HEK293T (cell line): ENCODE results near the gene KLF17.

Experiments used
- CTCF ChIA-PET: fragments of 350-600 bp; formaldehyde crosslinking; extraction: SDS; loops from one replicate; lab custom pipeline; 2021; ENCODE audit warnings: antibody characterized with exemption, inconsistent platforms; lab: Yijun Ruan, JAX
- POLR2A ChIA-PET: fragments of 350-600 bp; formaldehyde crosslinking; extraction: SDS; loops from one replicate; lab custom pipeline; 2020; ENCODE audit warnings: antibody characterized with exemption, inconsistent platforms; lab: Yijun Ruan, JAX
- DNase-seq: peaks from one replicate; pipeline ENCODE4 v3.0.0; 2012; ENCODE audit warnings: mixed read lengths; ENCODE audit errors: extremely low spot score
- ARNT ChIP-seq: fragments of 450-650 bp; IDR thresholded peaks from 2 replicates; pipeline ENCODE4 v1.6.1; 2017; ENCODE audit warnings: mild to moderate bottlenecking
- BHLHE40 ChIP-seq: fragments of 450-650 bp; IDR thresholded peaks from 2 replicates; pipeline ENCODE4 v1.6.1; 2016; ENCODE audit warnings: mild to moderate bottlenecking, moderate library complexity, borderline replicate concordance
- CTBP1 ChIP-seq: fragments of 450-650 bp; IDR thresholded peaks from 2 replicates; pipeline ENCODE4 v1.6.1; 2016; ENCODE audit warnings: borderline replicate concordance
- ELF4 ChIP-seq: fragments of 450-650 bp; IDR thresholded peaks from 2 replicates; pipeline ENCODE4 v1.6.1; 2017; ENCODE audit warnings: antibody characterized with exemption
- FOXA1 ChIP-seq: fragments of 450-650 bp; IDR thresholded peaks from 2 replicates; pipeline ENCODE4 v1.6.1; 2016; ENCODE audit warnings: mild to moderate bottlenecking
- FOXK2 ChIP-seq: fragments of 450-650 bp; IDR thresholded peaks from 2 replicates; pipeline ENCODE4 v1.6.1; 2016; ENCODE audit warnings: mild to moderate bottlenecking
- FOXM1 ChIP-seq: fragments of 450-650 bp; IDR thresholded peaks from 2 replicates; pipeline ENCODE4 v1.6.1; 2017; ENCODE audit warnings: mild to moderate bottlenecking, borderline replicate concordance
- HDGF ChIP-seq: fragments of 450-650 bp; IDR thresholded peaks from 2 replicates; pipeline ENCODE4 v1.6.1; 2017; ENCODE audit warnings: antibody characterized with exemption, borderline replicate concordance
- L3MBTL2 ChIP-seq: fragments of 450-650 bp; conservative IDR thresholded peaks from 2 replicates; pipeline ENCODE4 v1.6.1; 2016; ENCODE audit warnings: mild to moderate bottlenecking
- LEF1 ChIP-seq: fragments of 450-650 bp; IDR thresholded peaks from 2 replicates; pipeline ENCODE4 v1.6.1; 2017; ENCODE audit warnings: mild to moderate bottlenecking, borderline replicate concordance
- NFRKB ChIP-seq: fragments of 450-650 bp; IDR thresholded peaks from 2 replicates; pipeline ENCODE4 v1.6.1; 2016; ENCODE audit warnings: mild to moderate bottlenecking, moderate library complexity
- PKNOX1 ChIP-seq: fragments of 450-650 bp; IDR thresholded peaks from 2 replicates; pipeline ENCODE4 v1.6.1; 2016
- SP1 ChIP-seq: fragments of 450-650 bp; IDR thresholded peaks from 2 replicates; pipeline ENCODE4 v1.6.1; 2017
- SUZ12 ChIP-seq: fragments of 450-650 bp; IDR thresholded peaks from 2 replicates; pipeline ENCODE4 v1.6.1; 2016; ENCODE audit warnings: mild to moderate bottlenecking
- TARDBP ChIP-seq: fragments of 450-650 bp; IDR thresholded peaks from 2 replicates; pipeline ENCODE4 v1.6.1; 2016
- ZNF384 ChIP-seq: fragments of 450-650 bp; IDR thresholded peaks from 2 replicates; pipeline ENCODE4 v1.6.1; 2016

Gene KLF17

GRCh38 chr1:44147582-44147981 lies 29.0 kb downstream of the KLF17 start:
- POLR2A ChIA-PET, result no interaction called here
- no peak for DNase-seq
- TF ChIP-seq FOXM1 (no peak), FOXA1 (no peak), ARNT (no peak), PKNOX1 (no peak), SUZ12 (no peak), L3MBTL2 (no peak), BHLHE40 (no peak), SP1 (no peak), HDGF (no peak), ELF4 (no peak), LEF1 (no peak), TARDBP (no peak), FOXK2 (no peak), ZNF384 (no peak), CTBP1 (no peak), NFRKB (no peak)
- CTCF ChIA-PET, result interaction anchor here (0.7 kb wide), 1 partner anchor 31 kb away, joined by 4 read pairs; no protein-coding TSS in a partner anchor

GRCh38 chr1:44151332-44151731 lies 32.7 kb downstream of the KLF17 start:
- TF ChIP-seq PKNOX1 (no peak), FOXM1 (no peak), FOXK2 (no peak), HDGF (no peak)
- ChIA-PET CTCF (no interaction called here), POLR2A (no interaction called here)
- no peak for DNase-seq

GRCh38 chr1:44151808-44152207 lies 33.2 kb downstream of the KLF17 start:
- ChIA-PET CTCF (no interaction called here), POLR2A (no interaction called here)
- DNase-seq, result no peak
- TF ChIP-seq TARDBP (no peak), SUZ12 (no peak), SP1 (no peak), ZNF384 (no peak), FOXK2 (no peak), HDGF (no peak)

GRCh38 chr1:44152692-44153091 lies 34.1 kb downstream of the KLF17 start:
- ChIA-PET CTCF (no interaction called here), POLR2A (no interaction called here)
- TF ChIP-seq PKNOX1 (no peak), FOXK2 (no peak), BHLHE40 (no peak), ZNF384 (no peak), CTBP1 (no peak), NFRKB (no peak), HDGF (no peak), ELF4 (no peak), LEF1 (no peak), SUZ12 (no peak), L3MBTL2 (no peak), FOXA1 (no peak), TARDBP (no peak), ARNT (no peak), FOXM1 (no peak)
- DNase-seq, result no peak

- ChIA-PET CTCF (no interaction called here), POLR2A (no interaction called here)
- no peak for DNase-seq
- TF ChIP-seq CTBP1, result no peak
- no peak for TF ChIP-seq TARDBP
- no peak for TF ChIP-seq FOXA1
- no peak for TF ChIP-seq ELF4
- TF ChIP-seq PKNOX1, result peak; percentile 95
Measured at GRCh38 chr1:44154049-44154448, 35.4 kb downstream of the KLF17 start.

DNA sequence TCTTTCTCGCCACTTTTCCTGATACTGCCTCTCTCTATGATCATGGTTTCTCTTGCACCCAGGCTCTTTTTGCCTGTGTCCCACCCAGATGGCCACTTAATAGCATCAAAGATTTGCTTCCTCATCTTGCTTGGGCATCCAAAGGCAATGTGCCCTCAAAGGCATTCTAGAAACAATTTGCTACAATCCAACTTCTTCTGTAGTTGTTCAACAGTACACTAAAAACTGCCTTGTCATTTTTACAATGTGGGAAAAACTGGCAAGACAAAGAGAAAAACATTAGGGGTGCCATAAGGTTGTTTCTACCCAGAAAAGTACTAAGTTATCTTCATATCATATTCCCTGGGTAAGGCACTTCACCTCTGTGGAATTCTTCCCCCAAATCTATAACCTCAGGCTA lies 39.3 kb downstream of the KLF17 start:
- DNase-seq, result no peak
- TF ChIP-seq L3MBTL2 (no peak), HDGF (no peak), SP1 (no peak), ARNT (no peak), ZNF384 (no peak), NFRKB (no peak), PKNOX1 (no peak), FOXK2 (no peak), FOXA1 (no peak), TARDBP (no peak), ELF4 (no peak), FOXM1 (no peak), CTBP1 (no peak), BHLHE40 (no peak), LEF1 (no peak), SUZ12 (no peak)
- ChIA-PET POLR2A (no interaction called here), CTCF (no interaction called here)
